Small intestine (tissue), 7 donors: ENCODE results near the gene SWAP70. TPM values are rescaled to one million over a fixed set of nuclear protein-coding genes. Genes with fewer than 3 reads are reported as not detected.
"Not testable (repeated sequence)": the region's sequence is repeated elsewhere in the genome, so short reads cannot be mapped to it uniquely, and the experiment has no call there.

Experiments
- DNase-seq, 2 donors: peaks; one replicate each; pipeline versions ENCODE4 v3.0.0 to v3.0.0-alpha.2; 2013
- FAIRE-seq: peaks from 2 replicates; lab custom pipeline; 2012; peaks lifted over from hg19 to GRCh38; lab: Jason Lieb, UNC
- H3K27ac ChIP-seq, 3 donors: one replicate each; pipeline ENCODE4 v1.5.1; 2013; ENCODE audit warnings: low read length in 2 of 3, mild to moderate bottlenecking in 2 of 3, control low read depth in 1 of 3, inconsistent platforms in 1 of 3, low read depth in 1 of 3, moderate library complexity in 1 of 3
- H3K27me3 ChIP-seq, 3 donors: one replicate each; pipeline ENCODE4 v1.6.1; 2013; ENCODE audit warnings: low read length in 3 of 3, inconsistent platforms in 1 of 3; ENCODE audit not compliant: control insufficient read depth in 3 of 3, insufficient read depth in 3 of 3
- H3K36me3 ChIP-seq, 3 donors: one replicate each; pipeline ENCODE4 v1.6.1; 2013; ENCODE audit warnings: low read length in 3 of 3, inconsistent platforms in 1 of 3, low read depth in 1 of 3, mild to moderate bottlenecking in 1 of 3, moderate library complexity in 1 of 3; ENCODE audit not compliant: control insufficient read depth in 3 of 3, insufficient read depth in 2 of 3
- H3K4me1 ChIP-seq, 3 donors: one replicate each; pipeline ENCODE4 v1.6.1; 2013; ENCODE audit warnings: low read length in 2 of 3, inconsistent platforms in 1 of 3, low read depth in 1 of 3, mild to moderate bottlenecking in 1 of 3, moderate library complexity in 1 of 3; ENCODE audit not compliant: control insufficient read depth in 3 of 3, insufficient read depth in 2 of 3
- H3K4me3 ChIP-seq, 3 donors: one replicate each; pipeline ENCODE4 v1.5.1; 2013; ENCODE audit warnings: low read length in 3 of 3, control low read depth in 1 of 3, inconsistent platforms in 1 of 3, low read depth in 1 of 3, mild to moderate bottlenecking in 1 of 3, moderate library complexity in 1 of 3
- H3K9me3 ChIP-seq, 2 donors: one replicate each; pipeline ENCODE4 v1.6.1; 2013; ENCODE audit warnings: low read depth in 1 of 2, low read length in 1 of 2; ENCODE audit not compliant: control insufficient read depth in 2 of 2, insufficient read depth in 1 of 2
- WGBS, 3 donors: extraction: QIAGEN DNeasy Blood & Tissue Kit; methylation state at CpG; one replicate each; pipeline ENCODE4 v1.1.7; 2013; 5-methylcytosine and 5-hydroxymethylcytosine counted together
- polyA plus RNA-seq, 4 donors: library from polyadenylated mRNA; stranded (reverse) in 3 of 4; unstranded in 1 of 4; fragments of 200-250 nt in 3 of 4; fragments of 120-200 nt in 1 of 4; gene quantifications; one replicate each; pipeline versions ENCODE4 v1.2.1 to v1.2.3, GENCODE V29; 2013
- donor health status: healthy with polysubstance abuse.
- donor health status: control.
- donor health status: control.
- donor health status: Bipolar disorder and iron deficiency.
- donor health status: healthy.

The SWAP70 gene
- polyA plus RNA-seq, 4 donors: 12.2 to 20.0 (median 12.6) TPM

GRCh38 chr11:9743512-9743911 is 79.6 kb downstream of the SWAP70 start:
- H3K4me3 ChIP-seq, H3K27ac ChIP-seq, H3K27me3 ChIP-seq, H3K9me3 ChIP-seq, DNase-seq, FAIRE-seq: not testable (repeated sequence)
- WGBS, 3 donors: 88 to 97% (median 96%) methylated on average over 3 of the region's 3 CpGs
- Histone ChIP-seq H3K36me3 (peaks cover 3 to 41% (median 6%) of the 10 kb centered on the region in 3 donors), H3K4me1 (peaks cover 3 to 26% (median 5%) of the 10 kb centered on the region in 3 donors)

GRCh38 chr11:9745411-9746211 is 81.7 kb downstream of the SWAP70 start:
- Histone ChIP-seq H3K4me1 (peaks cover 0 to 11% (median 2%) of the 10 kb centered on the region in 3 donors), H3K4me3 (no peak overlapping the region), H3K27me3 (no peaks in the 10 kb centered on the region), H3K36me3 (peaks cover 2 to 32% (median 3%) of the 10 kb centered on the region in 3 donors), H3K27ac (no peak overlapping the region), H3K9me3 (no peaks in the 10 kb centered on the region)
- 74 to 79% (median 78%) methylated on average over 7 of the region's 7 CpGs for WGBS, 3 donors
- DNase-seq (no peak), FAIRE-seq (no peak)

- Histone ChIP-seq H3K36me3 (peaks cover 2 to 25% (median 3%) of the 10 kb centered on the region in 3 donors), H3K27ac (no peak overlapping the region), H3K4me1 (peaks cover 0 to 11% (median 2%) of the 10 kb centered on the region in 3 donors), H3K4me3 (no peak overlapping the region), H3K9me3 (no peaks in the 10 kb centered on the region), H3K27me3 (no peaks in the 10 kb centered on the region)
- DNase-seq (no peak), FAIRE-seq (no peak)
- 21 to 64% (median 41%) methylated on average over 1 of the region's 1 CpG for WGBS, 3 donors
Observed at GRCh38 chr11:9747229-9747628, 83.4 kb downstream of the SWAP70 start.

GRCh38 chr11:9747828-9748227 is 84.0 kb downstream of the SWAP70 start:
- WGBS, 3 donors: 63 to 88% (median 82%) methylated on average over 5 of the region's 5 CpGs
- H3K27me3 ChIP-seq: no peaks in the 10 kb centered on the region
- H3K4me3 ChIP-seq: no peak overlapping the region
- DNase-seq: no peak
- peak overlapping the region in 1 of 3 donors; percentile 35 for H3K27ac ChIP-seq
- peaks cover 0 to 21% (median 2%) of the 10 kb centered on the region in 3 donors for H3K36me3 ChIP-seq
- FAIRE-seq: no peak
- H3K9me3 ChIP-seq: no peaks in the 10 kb centered on the region
- peaks cover 0 to 11% (median 2%) of the 10 kb centered on the region in 3 donors for H3K4me1 ChIP-seq

GRCh38 chr11:9748361-9748970 is 84.6 kb downstream of the SWAP70 start:
- H3K36me3 ChIP-seq: peaks cover 0 to 21% (median 2%) of the 10 kb centered on the region in 3 donors
- H3K9me3 ChIP-seq: no peaks in the 10 kb centered on the region

GRCh38 chr11:9750551-9750950 is 86.7 kb downstream of the SWAP70 start:
- DNase-seq: no peak
- H3K36me3 ChIP-seq: peaks cover 0 to 19% (median 2%) of the 10 kb centered on the region in 3 donors
- no peaks in the 10 kb centered on the region for H3K27me3 ChIP-seq
- H3K9me3 ChIP-seq: no peaks in the 10 kb centered on the region
- 75 to 81% (median 77%) methylated on average over 4 of the region's 4 CpGs for WGBS, 3 donors
- no peak overlapping the region for H3K27ac ChIP-seq
- H3K4me3 ChIP-seq: no peak overlapping the region
- FAIRE-seq: no peak
- H3K4me1 ChIP-seq: peaks cover 0 to 26% (median 2%) of the 10 kb centered on the region in 3 donors

More at GRCh38 chr11:9748361-9748970, 84.6 kb downstream of the SWAP70 start:
- H3K4me1 ChIP-seq: peaks cover 0 to 16% (median 2%) of the 10 kb centered on the region in 3 donors
- peak overlapping the region in 1 of 3 donors; percentile 52 for H3K27ac ChIP-seq
- no peak overlapping the region for H3K4me3 ChIP-seq
- peak; percentile 77 to 79 for DNase-seq
- FAIRE-seq: no peak
- WGBS, 3 donors: 42 to 43% (median 43%) methylated on average over 7 of the region's 7 CpGs
- H3K27me3 ChIP-seq: no peaks in the 10 kb centered on the region

GRCh38 chr11:9752091-9752490 is 88.2 kb downstream of the SWAP70 start:
- FAIRE-seq: no peak
- Histone ChIP-seq H3K27me3 (no peaks in the 10 kb centered on the region), H3K9me3 (no peaks in the 10 kb centered on the region), H3K27ac (peak overlapping the region in 1 of 3 donors; percentile 55), H3K4me1 (peaks cover 0 to 30% (median 2%) of the 10 kb centered on the region in 3 donors), H3K4me3 (no peak overlapping the region), H3K36me3 (peaks cover 0 to 13% (median 0%) of the 10 kb centered on the region in 3 donors)
- 71 to 80% (median 71%) methylated on average over 3 of the region's 3 CpGs for WGBS, 3 donors
- DNase-seq: peak in 1 of 2 donors; percentile 58

- 59 to 70% (median 59%) methylated on average over 3 of the region's 3 CpGs for WGBS, 3 donors
- Histone ChIP-seq H3K9me3 (no peaks in the 10 kb centered on the region), H3K27ac (peak overlapping the region in 1 of 3 donors; percentile 37), H3K4me1 (peaks cover 0 to 29% (median 2%) of the 10 kb centered on the region in 3 donors), H3K27me3 (no peaks in the 10 kb centered on the region), H3K4me3 (no peak overlapping the region), H3K36me3 (peaks cover 0 to 9% (median 0%) of the 10 kb centered on the region in 3 donors)
- no peak for FAIRE-seq
- peak in 1 of 2 donors; percentile 56 for DNase-seq
Observed at GRCh38 chr11:9753021-9753420, 89.1 kb downstream of the SWAP70 start.
